Hepatocyte (in vitro differentiated cells): Measurements from ENCODE around the gene MYO3B. TPM values are rescaled to one million over a fixed set of nuclear protein-coding genes. Genes with fewer than 3 reads are reported as not detected.

Experiments used
- DNase-seq: peaks from one replicate; pipeline ENCODE4 v3.0.0-alpha.2; 2016; ENCODE audit warnings: low spot score
- H2AFZ ChIP-seq: fragments of 200-600 bp; sonication (generic); 2 replicates; pipeline ENCODE4 v1.6.0; 2016; ENCODE audit warnings: antibody characterized with exemption, mild to moderate bottlenecking
- H3K27ac ChIP-seq: fragments of 200-600 bp; sonication (generic); 2 replicates; pipeline ENCODE4 v1.5.1; 2016; ENCODE audit warnings: mild to moderate bottlenecking
- H3K27me3 ChIP-seq: fragments of 200-600 bp; sonication (generic); 2 replicates; pipeline ENCODE4 v1.6.1; 2016
- H3K36me3 ChIP-seq: fragments of 200-600 bp; sonication (generic); replicated peaks from 2 replicates; pipeline ENCODE4 v1.5.1; 2016; ENCODE audit warnings: low read depth; ENCODE audit not compliant: insufficient read depth
- H3K4me1 ChIP-seq: fragments of 200-600 bp; sonication (generic); 2 replicates; pipeline ENCODE4 v1.5.1; 2016; ENCODE audit warnings: mild to moderate bottlenecking, moderate library complexity; ENCODE audit not compliant: insufficient read depth
- H3K4me2 ChIP-seq: fragments of 200-600 bp; sonication (generic); 2 replicates; pipeline ENCODE4 v1.6.0; 2016
- H3K4me3 ChIP-seq: fragments of 200-600 bp; sonication (generic); 2 replicates; pipeline ENCODE4 v1.5.1; 2016; ENCODE audit warnings: mild to moderate bottlenecking
- H3K79me2 ChIP-seq: fragments of 200-600 bp; sonication (generic); 2 replicates; pipeline ENCODE4 v1.6.0; 2017; ENCODE audit warnings: mild to moderate bottlenecking
- H3K9me2 ChIP-seq: fragments of 200-600 bp; sonication (generic); replicated peaks from 2 replicates; pipeline ENCODE4 v1.6.0; 2017; ENCODE audit warnings: mild to moderate bottlenecking; ENCODE audit not compliant: insufficient read depth
- H3K9me3 ChIP-seq: fragments of 200-600 bp; sonication (generic); 2 replicates; pipeline ENCODE4 v1.5.1; 2016; ENCODE audit warnings: low read depth, mild to moderate bottlenecking
- H4K20me1 ChIP-seq: fragments of 200-600 bp; sonication (generic); 2 replicates; pipeline ENCODE4 v1.6.0; 2016; ENCODE audit warnings: mild to moderate bottlenecking; ENCODE audit not compliant: insufficient read depth, poor library complexity, severe bottlenecking
- CTCF ChIP-seq: fragments of 200-600 bp; sonication (generic); IDR thresholded peaks from 2 replicates; pipeline ENCODE4 v1.5.1; 2016; ENCODE audit warnings: antibody characterized with exemption, mild to moderate bottlenecking; ENCODE audit not compliant: poor library complexity
- EZH2 ChIP-seq: fragments of 200-600 bp; sonication (generic); IDR thresholded peaks from 2 replicates; pipeline ENCODE4 v1.6.1; 2016; ENCODE audit warnings: antibody characterized with exemption, mild to moderate bottlenecking, borderline replicate concordance
- EZH2phosphoT487 ChIP-seq: fragments of 200-600 bp; sonication (generic); IDR thresholded peaks from one replicate; pipeline ENCODE4 v1.6.1; 2018; ENCODE audit warnings: antibody characterized with exemption, mild to moderate bottlenecking, low read depth, moderate library complexity; ENCODE audit not compliant: unreplicated experiment, severe bottlenecking
- WGBS: methylation state at CpG from one replicate; pipeline ENCODE4 v1.1.6; 2016; ENCODE audit warnings: low lambda C conversion rate; ENCODE audit errors: missing lambda C conversion rate; 5-methylcytosine and 5-hydroxymethylcytosine counted together
- polyA plus RNA-seq: library from polyadenylated mRNA; unstranded; fragments of >200 nt; fragmentation: Nextera tagmentation; extraction: Ambion mirVana; gene quantifications from 2 replicates; pipeline ENCODE4 v1.2.1, GENCODE V29; 2016
- total RNA-seq: library from RNA; depleted of rRNA; stranded (reverse); fragments of >200 nt; gene quantifications from 2 replicates; pipeline ENCODE4 v1.2.3, GENCODE V29; 2014

Gene MYO3B
- total and polyA plus RNA-seq, 2 experiments from 2014 or later, result 0.63 to 1.1 TPM

GRCh38 chr2:170310876-170311502 lies 133.0 kb downstream of the MYO3B start:
- Histone ChIP-seq H4K20me1 (no peaks in the 10 kb centered on the region), H3K4me1 (peaks cover 11% of the 10 kb centered on the region), H3K9me2 (no peaks in the 10 kb centered on the region), H3K9me3 (no peaks in the 10 kb centered on the region), H3K79me2 (no peaks in the 10 kb centered on the region), H3K27ac (no peak overlapping the region), H2AFZ (no peak overlapping the region), H3K36me3 (no peaks in the 10 kb centered on the region), H3K27me3 (no peaks in the 10 kb centered on the region), H3K4me2 (no peak overlapping the region), H3K4me3 (no peak overlapping the region)
- no peak for DNase-seq
- TF ChIP-seq EZH2 (no peak), EZH2phosphoT487 (no peak), CTCF (no peak)
- 65% methylated on average over 5 of the region's 5 CpGs for WGBS

- no peak for TF ChIP-seq EZH2
- TF ChIP-seq CTCF, result no peak
- TF ChIP-seq EZH2phosphoT487, result no peak
- WGBS, result 45% methylated on average over 3 of the region's 3 CpGs
- no peak overlapping the region for H3K4me2 ChIP-seq
- no peaks in the 10 kb centered on the region for H3K9me2 ChIP-seq
- no peaks in the 10 kb centered on the region for H3K9me3 ChIP-seq
- no peaks in the 10 kb centered on the region for H3K79me2 ChIP-seq
- no peak overlapping the region for H2AFZ ChIP-seq
- H4K20me1 ChIP-seq, result no peaks in the 10 kb centered on the region
- no peak overlapping the region for H3K4me3 ChIP-seq
- DNase-seq, result no peak
- H3K36me3 ChIP-seq, result no peaks in the 10 kb centered on the region
- H3K4me1 ChIP-seq, result no peaks in the 10 kb centered on the region
- no peak overlapping the region for H3K27ac ChIP-seq
- H3K27me3 ChIP-seq, result no peaks in the 10 kb centered on the region
These were observed 135.5 kb downstream of the MYO3B start for GRCh38 chr2:170313347-170313991.

GRCh38 chr2:170313992-170314348 lies 136.0 kb downstream of the MYO3B start:
- Histone ChIP-seq H3K4me3 (no peak overlapping the region), H3K4me2 (no peak overlapping the region), H3K9me2 (no peaks in the 10 kb centered on the region), H3K27me3 (no peaks in the 10 kb centered on the region), H4K20me1 (no peaks in the 10 kb centered on the region), H3K36me3 (no peaks in the 10 kb centered on the region), H3K27ac (no peak overlapping the region), H3K4me1 (no peaks in the 10 kb centered on the region), H3K9me3 (no peaks in the 10 kb centered on the region), H2AFZ (no peak overlapping the region), H3K79me2 (no peaks in the 10 kb centered on the region)
- no peak for DNase-seq
- TF ChIP-seq CTCF (no peak), EZH2phosphoT487 (no peak), EZH2 (no peak)
- WGBS, result 62% methylated on average over 3 of the region's 3 CpGs
